Measurements from ENCODE around the gene ERCC2. TPM values are rescaled to one million over a fixed set of nuclear protein-coding genes. Genes with fewer than 3 reads are reported as not detected.

Gene ERCC2
- total RNA-seq, 4 donors from 2014 or later, result 3.0 to 46.2 (median 9.2) TPM

DNA sequence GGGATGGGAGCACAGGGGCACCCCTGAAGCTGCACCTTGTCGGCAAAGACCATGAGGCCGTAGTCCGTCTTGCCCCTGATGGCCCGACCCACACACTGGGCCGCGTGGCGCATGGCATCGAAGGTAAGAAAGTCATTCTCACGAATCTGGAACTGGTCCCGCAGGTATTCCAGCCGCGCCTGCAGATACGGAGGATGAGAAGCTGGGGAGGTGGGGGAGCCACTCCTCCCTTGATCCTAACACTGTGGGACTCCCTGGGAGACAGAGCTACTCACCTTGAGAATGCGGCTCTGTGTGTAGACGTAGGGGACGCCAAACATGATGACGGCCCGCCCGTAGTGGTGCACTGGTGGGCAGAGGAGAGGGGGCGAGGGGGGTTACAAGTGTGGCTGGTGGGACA is 17.9 kb downstream of the ERCC2 start:
- TF ChIP-seq POLR2AphosphoS5 (IDR thresholded peaks at IDR 0.05) (no peak), POLR2A (IDR thresholded peaks at IDR 0.05) (no peak), EP300 (IDR thresholded peaks at IDR 0.05; ENCODE audit: low read depth) (no peak)
- TF ChIP-seq, protein P1, sequence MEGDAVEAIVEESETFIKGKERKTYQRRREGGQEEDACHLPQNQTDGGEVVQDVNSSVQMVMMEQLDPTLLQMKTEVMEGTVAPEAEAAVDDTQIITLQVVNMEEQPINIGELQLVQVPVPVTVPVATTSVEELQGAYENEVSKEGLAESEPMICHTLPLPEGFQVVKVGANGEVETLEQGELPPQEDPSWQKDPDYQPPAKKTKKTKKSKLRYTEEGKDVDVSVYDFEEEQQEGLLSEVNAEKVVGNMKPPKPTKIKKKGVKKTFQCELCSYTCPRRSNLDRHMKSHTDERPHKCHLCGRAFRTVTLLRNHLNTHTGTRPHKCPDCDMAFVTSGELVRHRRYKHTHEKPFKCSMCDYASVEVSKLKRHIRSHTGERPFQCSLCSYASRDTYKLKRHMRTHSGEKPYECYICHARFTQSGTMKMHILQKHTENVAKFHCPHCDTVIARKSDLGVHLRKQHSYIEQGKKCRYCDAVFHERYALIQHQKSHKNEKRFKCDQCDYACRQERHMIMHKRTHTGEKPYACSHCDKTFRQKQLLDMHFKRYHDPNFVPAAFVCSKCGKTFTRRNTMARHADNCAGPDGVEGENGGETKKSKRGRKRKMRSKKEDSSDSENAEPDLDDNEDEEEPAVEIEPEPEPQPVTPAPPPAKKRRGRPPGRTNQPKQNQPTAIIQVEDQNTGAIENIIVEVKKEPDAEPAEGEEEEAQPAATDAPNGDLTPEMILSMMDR (IDR thresholded peaks at IDR 0.05), result no peak
- in situ Hi-C loops (cut with MboI; ENCODE audit: low pct_ligation_motif_present in 1 of 4, low pct_unique_long_range_greater_than_20kb in 1 of 4, low sequenced_read_pairs in 3 of 4) (no loop called here), intact Hi-C loops (cut with DNase I; ENCODE audit: low total_unique reads) (no loop called here)
- Histone ChIP-seq H3K9me3 (no peaks in the 10 kb centered on the region), H3K27me3 (peaks cover 6% of the 10 kb centered on the region), H3K27ac (no peak overlapping the region), H3K36me3 (no peaks in the 10 kb centered on the region), H3K4me1 (no peaks in the 10 kb centered on the region), H3K4me3 (no peak overlapping the region)
- WGBS, 2 donors (ENCODE audit: low coverage in 1 of 2), result 80 to 93% methylated on average over 1 to 20 of the region's 20 CpGs
- no peak for DNase-seq

DNA sequence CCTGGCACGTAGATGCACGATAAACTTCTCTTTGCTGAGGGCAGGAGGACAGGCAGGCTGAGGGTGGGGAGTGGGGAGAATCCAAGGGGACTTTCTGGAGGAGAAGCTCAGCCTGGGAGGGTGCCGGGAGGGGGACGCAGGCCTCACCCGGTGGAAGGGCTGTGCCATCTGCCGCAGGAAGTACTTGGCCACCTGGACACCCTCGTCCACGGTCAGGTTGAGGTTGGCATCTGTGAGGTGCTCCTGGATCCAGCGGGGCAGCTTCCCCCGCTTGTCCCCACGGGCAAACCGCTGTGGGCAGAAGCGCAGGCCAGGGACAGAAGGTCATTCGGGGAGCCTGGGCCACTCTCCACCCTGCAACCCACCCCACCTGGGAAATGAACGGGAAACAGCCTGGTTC is 18.3 kb downstream of the ERCC2 start:
- intact Hi-C loops (cut with DNase I; ENCODE audit: low total_unique reads), result no loop called here
- Histone ChIP-seq H3K27ac (no peak overlapping the region), H3K4me3 (no peak overlapping the region), H3K36me3 (no peaks in the 10 kb centered on the region), H3K4me1 (no peaks in the 10 kb centered on the region), H3K27me3 (peaks cover 10% of the 10 kb centered on the region), H3K9me3 (no peaks in the 10 kb centered on the region)
- in situ Hi-C loops (cut with MboI; ENCODE audit: low pct_ligation_motif_present in 1 of 4, low pct_unique_long_range_greater_than_20kb in 1 of 4, low sequenced_read_pairs in 3 of 4), result no loop called here
- no peak for DNase-seq
- WGBS, 2 donors (ENCODE audit: low coverage in 1 of 2), result 91% methylated on average over 15 of the region's 15 CpGs; no CpG with 5 or more reads in 1 of the 2 donors
- TF ChIP-seq EP300 (IDR thresholded peaks at IDR 0.05; ENCODE audit: low read depth) (no peak), POLR2A (IDR thresholded peaks at IDR 0.05) (no peak), POLR2AphosphoS5 (IDR thresholded peaks at IDR 0.05) (no peak)
- TF ChIP-seq, protein P1 (IDR thresholded peaks at IDR 0.05), result no peak

DNA sequence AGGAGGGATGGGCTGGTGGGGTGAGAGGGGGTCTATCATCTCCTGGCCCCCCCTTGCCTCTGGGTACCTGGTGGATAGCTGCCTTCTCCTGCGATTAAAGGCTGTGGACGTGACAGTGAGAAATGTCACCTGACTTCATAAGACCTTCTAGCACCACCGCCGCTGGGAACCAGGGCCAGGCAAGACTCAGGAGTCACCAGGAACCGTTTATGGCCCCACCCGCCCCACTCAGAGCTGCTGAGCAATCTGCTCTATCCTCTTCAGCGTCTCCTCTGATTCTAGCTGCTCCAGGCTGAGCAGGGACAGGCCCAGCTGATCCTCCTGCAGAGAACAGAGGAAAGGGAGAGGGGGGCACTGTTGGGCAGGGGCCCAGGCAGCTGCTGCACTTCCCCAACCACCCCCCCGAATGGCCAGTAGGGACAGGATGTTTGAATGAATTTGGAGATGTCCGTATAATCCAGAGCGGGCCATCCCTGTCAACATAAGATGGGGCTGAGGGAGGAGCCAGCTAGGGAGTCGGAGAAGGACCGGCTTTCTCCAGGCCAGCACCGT is 18.9 kb downstream of the ERCC2 start:
- 77% methylated on average over 13 of the region's 13 CpGs; no CpG with 5 or more reads in 1 of the 2 donors for WGBS, 2 donors (ENCODE audit: low coverage in 1 of 2)
- Histone ChIP-seq H3K4me1 (no peaks in the 10 kb centered on the region), H3K4me3 (no peak overlapping the region), H3K27me3 (peaks cover 16% of the 10 kb centered on the region), H3K36me3 (no peaks in the 10 kb centered on the region), H3K9me3 (no peaks in the 10 kb centered on the region), H3K27ac (no peak overlapping the region)
- no peak for DNase-seq
- in situ Hi-C loops (cut with MboI; ENCODE audit: low pct_ligation_motif_present in 1 of 4, low pct_unique_long_range_greater_than_20kb in 1 of 4, low sequenced_read_pairs in 3 of 4), result no loop called here
- TF ChIP-seq POLR2AphosphoS5 (IDR thresholded peaks at IDR 0.05), result no peak
- TF ChIP-seq POLR2A (IDR thresholded peaks at IDR 0.05), result no peak
- TF ChIP-seq, protein P1 (IDR thresholded peaks at IDR 0.05), result no peak
- no peak for TF ChIP-seq EP300 (IDR thresholded peaks at IDR 0.05; ENCODE audit: low read depth)
- intact Hi-C loops (cut with DNase I; ENCODE audit: low total_unique reads), result no loop called here

DNA sequence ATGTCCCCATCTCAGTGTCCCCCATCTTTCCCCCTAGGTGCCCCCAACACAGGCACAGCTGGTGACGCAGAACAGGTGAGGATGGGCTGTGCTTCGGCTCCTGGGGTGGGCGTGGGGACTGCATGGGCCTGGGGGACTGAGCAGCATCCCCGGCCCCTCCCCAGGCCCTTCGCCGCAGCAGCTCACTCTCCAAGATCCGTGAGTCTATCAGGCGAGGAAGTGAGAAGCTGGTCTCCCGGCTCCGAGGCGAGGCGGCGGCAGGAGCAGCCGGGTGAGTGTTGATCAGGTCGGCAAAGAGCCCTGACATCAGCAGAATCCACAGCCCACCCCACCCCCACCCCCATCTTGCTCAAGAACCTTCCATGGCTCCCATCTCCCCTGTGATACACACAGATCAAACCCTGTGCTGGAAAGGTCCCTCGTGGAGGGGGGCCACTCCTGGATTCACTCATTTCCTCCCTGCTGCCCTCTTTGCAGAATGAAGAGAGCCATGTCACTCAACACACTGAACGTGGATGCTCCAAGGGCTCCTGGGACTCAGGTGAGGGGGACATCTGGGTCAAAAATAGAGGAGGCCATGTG is 19.8 kb downstream of the ERCC2 start:
- no peak for DNase-seq
- Histone ChIP-seq H3K27ac (no peak overlapping the region), H3K4me3 (no peak overlapping the region), H3K9me3 (no peaks in the 10 kb centered on the region), H3K36me3 (no peaks in the 10 kb centered on the region), H3K4me1 (no peaks in the 10 kb centered on the region), H3K27me3 (peaks cover 25% of the 10 kb centered on the region)
- in situ Hi-C loops (cut with MboI; ENCODE audit: low pct_ligation_motif_present in 1 of 4, low pct_unique_long_range_greater_than_20kb in 1 of 4, low sequenced_read_pairs in 3 of 4), result no loop called here
- intact Hi-C loops (cut with DNase I; ENCODE audit: low total_unique reads), result no loop called here
- 84 to 100% methylated on average over 1 to 15 of the region's 17 CpGs for WGBS, 2 donors (ENCODE audit: low coverage in 1 of 2)
- TF ChIP-seq, protein P1 (IDR thresholded peaks at IDR 0.05), result no peak
- TF ChIP-seq POLR2A (IDR thresholded peaks at IDR 0.05) (no peak), POLR2AphosphoS5 (IDR thresholded peaks at IDR 0.05) (no peak), EP300 (IDR thresholded peaks at IDR 0.05; ENCODE audit: low read depth) (no peak)

All from transverse colon (tissue), 4 donors.